ENCODE data around the gene NXPE3. TPM values are rescaled to one million over a fixed set of nuclear protein-coding genes. Genes with fewer than 3 reads are reported as not detected.
A peak's percentile ranks its signal among the peaks of the same experiment; 100 is the strongest.

The NXPE3 gene
- total and polyA plus RNA-seq, 9 of the 15 experiments (the other 6 are each of a cell fraction or from before 2014, with no cell fraction given): 0.25 to 2.5 (median 0.95) TPM

DNA sequence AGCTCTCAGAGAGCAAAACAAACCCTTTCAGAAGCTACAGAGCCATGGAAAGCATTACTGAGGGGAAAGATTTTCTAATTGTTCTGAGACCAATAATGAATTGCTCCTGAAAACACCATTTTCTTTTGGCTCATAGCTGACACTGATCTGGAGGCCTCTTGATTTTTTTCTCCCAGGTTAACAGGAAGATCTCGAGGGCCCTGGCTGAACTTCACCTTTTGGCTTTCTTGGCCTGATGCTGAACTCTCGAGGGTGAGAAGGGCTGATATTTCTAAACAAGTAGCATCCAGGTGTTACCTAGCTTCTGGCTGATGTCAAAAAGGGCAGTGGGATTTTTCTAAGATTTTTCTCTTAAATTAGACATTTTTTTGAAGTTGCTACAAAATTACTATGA is 50.4 kb downstream of the NXPE3 start (continued):
- TF ChIP-seq SREBF2 (CRISPR knock-in tag; IDR thresholded peaks at IDR 0.05): no peak

- ChIA-PET POLR2A (no interaction called here), CTCF (ENCODE audit: low intra/inter-chr PET ratio) (no interaction called here)
- ATAC-seq (no peak), DNase-seq (ENCODE audit: extremely low read depth in 1 of 4, low spot score in 3 of 4) (no peak), FAIRE-seq (no peak)
- in situ Hi-C loops (cut with MboI): no loop called here
- BruUV-seq (replicated peaks): no TSS peak
- Histone ChIP-seq H4K20me1 (replicated peaks; ENCODE audit: control insufficient read depth, insufficient read depth, low read length) (no peaks in the 10 kb centered on the region), H2AFZ (ENCODE audit: low read depth, low read length) (no peak overlapping the region), H3K36me3 (ENCODE audit: control insufficient read depth, insufficient read depth, low read length) (no peaks in the 10 kb centered on the region), H3K27ac (ENCODE audit: extremely low read depth, low read depth, low read length) (no peak overlapping the region), H3K4me2 (ENCODE audit: insufficient read depth, low read length) (no peak overlapping the region), H3K9ac (ENCODE audit: insufficient read depth in 1 of 2, low read depth in 2 of 2, low read length in 2 of 2) (no peak overlapping the region), H3K9me3 (replicated peaks; ENCODE audit: control insufficient read depth, insufficient read depth, low read depth, low read length) (no peaks in the 10 kb centered on the region), H3K79me2 (ENCODE audit: control insufficient read depth, insufficient read depth, low read length) (no peaks in the 10 kb centered on the region), H3K4me1 (replicated peaks in 1 of 2; ENCODE audit: control insufficient read depth in 2 of 2, insufficient read depth in 2 of 2, low read length in 2 of 2) (peaks cover 3 to 5% of the 10 kb centered on the region in 2 experiments; a peak in 3 of 5 replicates), H3K4me3 (no peak overlapping the region), H3K9me1 (ENCODE audit: control insufficient read depth, insufficient read depth, low read length) (no peaks in the 10 kb centered on the region), H3K27me3 (ENCODE audit: control insufficient read depth in 2 of 2, insufficient read depth in 2 of 2, low read length in 2 of 2) (no peaks in the 10 kb centered on the region)
- intact Hi-C loops (cut with micrococcal nuclease): no loop called here
- TF ChIP-seq ATF1 (CRISPR knock-in tag; IDR thresholded peaks at IDR 0.05): no peak
- no peak for TF ChIP-seq ATF1 (tag; IDR thresholded peaks at IDR 0.05)
- WGBS (ENCODE audit: insufficient coverage, low coverage, missing lambda C conversion rate): 80% methylated on average over 2 of the region's 2 CpGs
These were observed 50.9 kb downstream of the NXPE3 start for GRCh38 chr3:101829874-101830273.

- Histone ChIP-seq H3K9me3 (replicated peaks; ENCODE audit: control insufficient read depth, insufficient read depth, low read depth, low read length) (no peaks in the 10 kb centered on the region), H3K27me3 (ENCODE audit: control insufficient read depth in 2 of 2, insufficient read depth in 2 of 2, low read length in 2 of 2) (no peaks in the 10 kb centered on the region), H2AFZ (ENCODE audit: low read depth, low read length) (no peak overlapping the region), H3K36me3 (ENCODE audit: control insufficient read depth, insufficient read depth, low read length) (no peaks in the 10 kb centered on the region), H3K4me1 (replicated peaks in 1 of 2; ENCODE audit: control insufficient read depth in 2 of 2, insufficient read depth in 2 of 2, low read length in 2 of 2) (peaks cover 0 to 3% of the 10 kb centered on the region in 2 experiments; a peak in 2 of 5 replicates), H3K9me1 (ENCODE audit: control insufficient read depth, insufficient read depth, low read length) (no peaks in the 10 kb centered on the region), H3K27ac (ENCODE audit: extremely low read depth, low read depth, low read length) (no peak overlapping the region), H4K20me1 (replicated peaks; ENCODE audit: control insufficient read depth, insufficient read depth, low read length) (no peaks in the 10 kb centered on the region), H3K4me3 (no peak overlapping the region), H3K9ac (ENCODE audit: insufficient read depth in 1 of 2, low read depth in 2 of 2, low read length in 2 of 2) (no peak overlapping the region), H3K79me2 (ENCODE audit: control insufficient read depth, insufficient read depth, low read length) (no peaks in the 10 kb centered on the region), H3K4me2 (ENCODE audit: insufficient read depth, low read length) (no peak overlapping the region)
- ATAC-seq: no peak
- TF ChIP-seq CBFA2T3 (IDR thresholded peaks at IDR 0.05) (peak; percentile 19; the same call in 1 of the 2 replicates), MED1 (CRISPR knock-in tag; IDR thresholded peaks at IDR 0.05; ENCODE audit: borderline replicate concordance) (no peak), TAL1 (IDR thresholded peaks at IDR 0.05) (peak; percentile 12; the same call in 1 of the 2 replicates)
- ChIA-PET POLR2A (no interaction called here), CTCF (ENCODE audit: low intra/inter-chr PET ratio) (no interaction called here)
- WGBS (ENCODE audit: insufficient coverage, low coverage, missing lambda C conversion rate): 6% methylated on average over 2 of the region's 2 CpGs
- no TSS peak for BruUV-seq (replicated peaks)
- intact Hi-C loops (cut with micrococcal nuclease) (no loop called here), in situ Hi-C loops (cut with MboI) (no loop called here)
- FAIRE-seq: no peak
- no peak for DNase-seq (ENCODE audit: extremely low read depth in 1 of 4, low spot score in 3 of 4)
These were observed 54.5 kb downstream of the NXPE3 start for GRCh38 chr3:101833446-101833974.

Measured in K562 (cell line).